GM19023 (cell line): ENCODE data around the gene GPC4.

Source experiments
- ATAC-seq: cut with Tn5 transposase; IDR thresholded peaks from one replicate; pipeline ENCODE4 v1.9.1; 2021; ENCODE audit warnings: mild to moderate bottlenecking, moderate library complexity; ENCODE audit not compliant: unreplicated experiment

Gene GPC4

DNA sequence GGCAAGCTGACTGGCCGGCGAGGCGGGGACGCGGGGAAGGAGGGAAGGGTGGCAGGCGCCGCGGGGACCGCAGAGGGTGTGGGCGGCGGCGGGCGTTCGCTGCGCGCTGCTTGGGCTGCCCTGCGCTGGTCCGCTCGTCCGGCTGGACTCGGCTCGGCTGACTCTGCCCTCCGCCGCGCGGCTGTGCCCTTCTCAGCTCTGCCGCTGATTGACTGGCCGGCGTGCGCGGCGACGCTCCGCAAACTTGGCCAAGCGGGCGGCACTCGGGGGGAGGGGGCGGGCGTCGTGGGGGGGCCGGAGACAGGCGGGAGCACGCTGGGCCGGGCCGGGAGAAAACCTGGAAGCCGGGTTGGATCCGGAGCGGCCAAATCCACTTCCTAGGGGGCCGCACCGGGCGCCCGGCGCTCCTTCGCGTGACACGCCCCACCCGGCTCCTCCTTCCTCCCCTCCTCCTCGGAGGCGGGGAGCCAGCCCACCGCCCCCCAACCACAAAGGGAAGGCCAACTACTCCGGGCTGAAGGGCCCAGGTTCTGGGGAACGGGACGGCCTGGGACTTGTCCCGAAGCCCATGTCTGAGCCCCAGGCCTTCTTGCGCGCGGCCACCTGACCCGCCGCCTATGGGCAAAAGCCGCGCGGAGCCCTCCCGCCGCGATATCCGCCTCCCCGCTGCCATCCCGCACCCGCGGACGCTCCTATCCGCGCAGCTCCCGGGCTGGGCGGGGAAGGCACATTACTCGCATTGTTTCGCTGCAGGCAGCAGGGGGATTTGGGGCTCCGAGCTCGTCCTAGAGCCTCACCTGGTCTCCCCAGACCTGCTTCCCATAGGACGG lies at the start of gene GPC4:
GPC4 (minus strand) TSS at position 214 of the 830 bp plus-strand sequence. CDS start 524 bp downstream, outside the sequence.
- ATAC-seq, result peak; percentile 42

DNA sequence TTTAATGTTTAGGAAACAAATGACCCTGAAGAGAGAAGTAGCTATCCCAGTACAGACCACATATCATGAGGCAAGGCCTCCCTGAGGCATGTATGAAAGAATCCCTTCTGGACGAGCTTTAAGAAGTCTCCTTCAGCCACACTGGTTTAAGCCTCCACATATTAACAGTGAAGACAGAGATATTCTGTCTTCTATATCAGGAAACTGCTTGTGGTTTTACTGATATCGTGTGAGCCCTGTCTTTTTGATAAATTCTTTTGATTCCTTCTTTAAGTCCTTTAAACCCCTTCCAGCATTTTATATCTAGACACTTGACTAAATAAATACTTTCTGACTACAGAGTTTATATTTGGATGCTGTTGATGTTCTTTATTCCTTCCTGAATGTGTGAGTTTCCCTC lies 45.9 kb upstream of the GPC4 start:
- no peak for ATAC-seq

DNA sequence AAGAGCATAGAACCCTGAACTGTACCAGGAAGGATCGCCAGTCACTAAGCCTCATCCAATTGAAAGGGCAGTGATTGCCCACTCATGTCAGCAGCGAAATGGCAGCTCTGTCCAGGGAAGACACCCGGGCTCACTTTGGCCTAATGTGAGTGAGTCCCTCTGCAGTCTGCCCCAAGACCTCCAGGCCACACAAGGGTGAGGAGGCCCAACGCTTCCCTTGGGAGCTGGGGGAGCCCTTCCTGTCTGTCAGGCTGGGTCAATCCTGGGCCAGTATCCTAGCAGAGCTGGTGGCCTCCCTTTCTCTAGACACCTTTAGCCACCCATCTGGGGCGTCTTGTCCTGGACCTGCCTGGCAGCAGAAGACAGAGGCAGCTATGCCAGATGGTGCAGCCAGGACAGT lies 39.6 kb upstream of the GPC4 start:
- ATAC-seq, result no peak

DNA sequence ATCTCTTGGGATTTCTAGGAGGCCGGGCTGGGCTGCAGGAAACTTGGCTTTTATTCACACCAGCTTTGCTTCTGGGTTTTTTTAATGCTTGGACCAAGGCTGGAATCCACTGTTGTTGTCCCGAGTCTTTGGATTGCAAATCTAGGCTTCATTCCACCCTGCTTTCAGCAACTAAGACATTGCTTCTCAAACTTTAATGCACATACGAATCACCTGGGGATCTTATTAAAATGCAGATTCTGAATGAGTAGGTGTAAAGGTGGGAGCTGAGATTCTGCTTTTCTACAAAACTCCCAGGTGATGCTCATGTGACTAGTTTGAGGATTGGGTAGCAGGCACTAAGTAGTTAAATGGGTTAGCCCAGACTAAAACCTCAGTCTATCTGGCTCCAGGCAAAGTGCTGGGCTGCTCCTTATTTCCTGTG lies 39.2 kb upstream of the GPC4 start:
- no peak for ATAC-seq

DNA sequence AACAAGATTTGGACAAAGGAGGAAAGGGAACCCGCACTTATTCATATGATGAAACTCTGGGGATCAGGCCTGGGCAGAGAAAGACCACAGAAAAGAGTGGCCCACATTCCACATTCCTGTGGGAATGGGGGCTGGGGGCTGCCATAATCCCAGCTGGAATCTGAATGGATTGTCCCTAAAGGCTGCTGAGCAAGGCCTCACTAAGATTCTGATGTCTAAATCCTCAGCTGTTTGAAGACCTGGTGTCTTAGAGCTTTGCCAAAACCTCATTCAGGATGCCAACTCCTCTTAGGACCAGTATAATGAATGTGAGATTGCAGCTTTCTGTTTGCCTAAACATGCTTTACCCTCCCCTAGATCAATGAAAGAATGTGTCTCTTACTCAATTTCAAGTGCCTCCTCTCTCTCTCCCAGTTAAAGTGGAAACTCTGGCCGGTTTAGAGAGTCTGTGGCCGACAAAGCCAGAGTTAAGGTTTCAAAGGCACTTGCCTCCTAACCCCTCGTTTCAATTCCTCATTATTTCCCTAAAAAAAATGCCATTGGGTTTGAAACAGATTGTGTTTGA lies 33.3 kb upstream of the GPC4 start:
- ATAC-seq, result no peak

DNA sequence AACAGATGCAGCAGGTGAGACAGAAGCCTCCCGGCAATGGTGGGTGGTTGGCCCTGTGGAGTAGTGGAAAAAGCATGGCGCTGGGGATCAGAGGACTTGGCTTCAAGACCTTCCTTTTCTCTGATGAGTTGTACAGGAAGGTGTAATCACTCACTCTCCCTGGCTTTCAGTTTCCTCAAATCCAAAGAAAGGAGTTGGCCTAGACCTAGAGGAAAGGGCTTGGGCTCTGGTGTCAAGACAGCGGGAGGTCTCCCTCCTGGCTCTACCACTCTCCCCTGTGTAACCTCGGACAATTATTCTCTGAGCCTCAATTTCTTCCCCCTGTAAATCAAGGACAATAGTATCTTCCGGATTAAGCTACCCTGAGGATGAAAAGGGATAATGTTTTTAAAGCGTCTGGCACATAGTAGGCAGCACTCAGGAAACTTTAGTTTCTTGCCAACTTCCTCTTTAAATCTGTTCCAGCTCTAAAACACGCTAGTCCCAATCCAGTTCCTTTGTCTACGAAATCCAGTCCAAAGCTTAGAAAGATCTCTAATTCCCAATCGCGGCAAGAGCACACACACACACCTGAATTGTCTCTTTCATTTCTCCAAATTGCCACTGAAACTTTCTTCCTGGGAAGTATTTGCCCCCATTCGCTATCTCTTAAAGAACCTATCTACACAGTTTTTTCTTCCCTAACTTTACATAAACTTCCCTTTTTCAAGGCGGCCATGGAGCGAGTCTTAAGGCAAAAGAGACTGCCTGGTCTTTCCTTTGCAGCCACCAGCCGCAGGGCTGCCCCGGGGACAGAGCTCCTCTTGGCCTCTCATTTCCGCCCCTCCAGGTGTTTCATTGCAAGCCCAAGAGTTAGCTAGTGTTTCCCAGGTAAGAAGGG lies 29.9 kb upstream of the GPC4 start:
- no peak for ATAC-seq

DNA sequence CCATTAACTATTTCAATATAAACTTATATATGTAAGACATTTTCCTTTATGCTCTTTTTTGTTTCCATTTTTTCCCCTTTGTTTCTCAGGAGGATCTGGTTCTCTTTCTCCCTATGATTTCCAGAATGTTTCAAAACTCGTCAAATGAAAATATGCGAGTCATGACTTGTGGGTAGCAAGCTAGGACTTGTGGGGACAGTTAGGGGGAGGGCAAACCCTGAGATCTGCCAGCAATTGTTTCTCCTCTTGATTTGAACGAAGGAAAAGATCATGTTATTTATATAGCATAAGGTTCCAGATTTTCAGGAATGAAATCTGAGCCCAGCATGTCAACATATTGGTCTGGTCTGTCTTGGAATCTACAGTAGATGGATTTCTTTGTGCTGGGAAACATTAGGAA lies 28.9 kb upstream of the GPC4 start:
- ATAC-seq, result no peak

DNA sequence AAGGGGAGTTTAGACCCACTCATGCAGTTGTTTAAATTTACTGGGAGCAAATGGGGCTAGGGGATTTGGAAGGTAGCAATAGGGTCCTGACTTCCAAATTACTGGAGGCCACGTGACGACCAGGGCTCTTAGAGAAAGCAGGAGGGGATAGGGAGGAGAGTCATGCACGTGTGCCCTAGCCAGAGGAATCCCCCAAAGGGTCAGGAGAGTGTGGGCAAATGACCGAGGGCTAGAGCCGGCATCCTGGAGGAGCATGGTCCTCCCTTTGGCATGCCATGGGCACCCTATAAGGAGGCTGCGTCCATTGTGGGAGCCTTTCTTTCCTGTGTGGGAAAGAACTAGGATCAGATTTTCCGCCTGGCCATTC lies 25.5 kb upstream of the GPC4 start:
- ATAC-seq, result no peak

DNA sequence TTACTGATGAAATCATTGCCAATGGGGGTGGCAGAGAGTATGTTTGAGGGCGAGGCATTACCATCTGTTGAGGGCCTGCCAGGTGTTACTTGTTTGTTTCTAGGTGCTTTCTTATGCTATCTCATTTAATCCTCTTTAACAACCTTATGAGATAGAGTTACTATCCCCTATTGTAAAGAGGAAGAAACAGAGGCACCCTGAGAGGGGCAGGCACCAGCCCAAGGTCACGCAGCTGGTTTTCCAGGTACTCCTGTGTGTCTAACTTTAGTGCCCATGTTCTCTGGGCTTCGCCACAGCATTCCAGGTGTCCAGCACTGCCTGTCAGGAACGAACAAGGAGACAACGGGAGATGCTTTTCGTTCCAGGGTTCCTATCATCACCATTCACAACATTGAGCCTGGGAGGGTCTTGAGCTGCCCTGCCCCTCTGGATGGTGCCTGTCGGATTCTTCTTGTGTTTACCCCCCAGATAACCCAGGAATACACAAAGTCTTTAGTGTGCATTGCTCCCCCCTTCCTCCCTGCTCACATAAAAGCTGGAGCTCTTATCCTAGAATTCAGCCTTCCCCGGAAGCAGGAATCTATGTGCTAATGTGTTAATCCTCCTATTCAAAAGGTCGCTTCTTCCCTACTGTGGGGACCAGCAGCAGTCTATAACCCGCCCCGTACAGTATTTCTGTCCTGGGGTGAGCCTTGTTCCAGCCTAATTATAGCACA lies 24.9 kb upstream of the GPC4 start:
- ATAC-seq, result no peak

DNA sequence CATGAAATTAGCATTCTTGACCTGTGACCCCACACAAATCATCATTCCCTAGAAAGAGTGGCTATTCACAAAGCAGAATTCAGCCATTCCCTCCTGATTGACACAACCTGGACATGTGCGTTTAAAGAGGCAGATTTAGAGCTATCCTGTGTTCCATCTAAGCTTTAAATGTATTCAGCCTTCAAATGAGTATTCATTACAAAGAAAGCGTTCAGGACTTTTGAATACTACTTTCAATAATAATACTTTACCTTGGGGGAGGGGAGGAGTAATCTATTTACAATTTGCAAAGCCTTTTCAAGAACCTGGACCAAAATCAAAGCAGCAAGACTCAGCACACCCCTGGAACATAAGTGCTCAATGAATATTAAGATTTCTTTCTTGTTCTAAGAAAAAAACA lies 22.5 kb upstream of the GPC4 start:
- no peak for ATAC-seq

DNA sequence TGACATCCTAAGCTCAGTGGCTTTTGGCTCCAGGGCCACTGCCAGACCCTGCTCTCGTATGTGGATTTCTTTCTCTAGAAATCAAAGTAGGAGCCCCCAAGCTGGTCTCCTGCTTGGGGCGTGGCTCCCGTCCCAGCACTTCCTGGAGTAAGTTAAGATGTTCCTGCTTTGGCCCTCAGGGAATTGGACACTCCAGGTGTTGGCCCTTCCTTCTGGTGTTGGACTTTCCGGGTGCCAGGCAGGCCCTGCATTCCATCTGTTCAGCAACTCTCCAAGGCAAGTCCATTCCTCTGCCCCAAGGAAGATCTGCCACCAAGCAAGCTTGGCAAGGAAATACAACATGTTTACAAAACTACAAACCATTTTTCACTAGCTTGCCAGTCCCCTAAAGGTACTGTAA lies 22.1 kb upstream of the GPC4 start:
- ATAC-seq, result no peak

DNA sequence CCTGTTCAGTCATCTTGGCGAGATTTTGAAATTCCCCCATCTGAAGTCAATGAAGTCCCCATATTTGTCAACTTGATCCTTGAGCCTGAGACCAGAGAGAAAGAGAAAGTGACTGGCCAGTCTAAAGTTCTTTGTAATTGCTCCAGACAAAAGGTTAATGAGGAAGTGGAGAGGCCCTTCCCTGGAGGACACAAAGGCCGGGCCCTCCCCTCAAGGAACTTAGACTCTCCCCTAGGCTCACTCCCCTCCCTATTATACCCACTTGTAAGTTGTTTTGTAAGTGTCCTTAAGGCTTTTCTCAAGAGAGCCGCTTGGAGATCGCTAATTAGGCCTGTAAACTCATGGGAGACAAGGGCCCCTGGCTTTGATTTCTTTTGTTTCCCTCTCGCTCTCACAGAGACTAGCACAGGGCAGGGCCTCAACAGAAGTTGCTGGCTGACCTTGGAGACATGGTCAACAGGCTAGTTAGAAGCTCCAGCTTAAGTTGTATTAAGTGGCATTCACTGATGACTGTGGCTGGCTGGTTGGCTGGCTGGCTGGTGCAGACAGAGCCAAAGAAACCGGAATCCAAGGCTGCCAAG lies 20.3 kb upstream of the GPC4 start:
- ATAC-seq, result no peak

DNA sequence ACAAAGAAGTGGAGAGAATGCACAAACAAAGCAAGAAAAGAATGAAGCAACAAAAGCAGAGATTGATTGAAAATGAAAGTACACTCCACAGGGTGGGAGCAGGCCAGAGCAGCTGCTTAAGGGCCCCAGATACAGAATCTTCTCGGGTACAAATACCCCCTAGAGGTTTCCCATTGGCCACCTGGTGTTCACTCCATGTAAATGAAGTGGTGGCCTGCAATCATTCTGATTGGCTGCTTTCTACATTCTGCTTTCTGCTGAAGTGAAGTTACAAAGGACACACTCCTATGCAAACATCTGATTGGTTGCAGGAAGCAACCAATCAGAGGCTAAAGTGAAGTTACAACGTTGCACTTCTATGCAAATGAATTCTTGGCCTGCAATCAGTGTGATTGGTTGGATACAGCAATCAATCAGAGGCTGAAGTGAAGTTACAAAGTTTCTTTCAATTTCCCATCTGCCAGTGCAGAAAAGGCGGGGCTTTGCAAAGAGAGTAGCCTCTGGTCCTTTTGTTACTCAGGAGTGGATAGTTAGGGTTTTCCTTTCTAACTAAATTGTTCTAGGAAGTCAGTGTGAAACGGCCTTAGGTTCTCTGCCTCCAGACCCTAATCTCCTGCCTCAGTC lies 19.0 kb upstream of the GPC4 start:
- no peak for ATAC-seq

DNA sequence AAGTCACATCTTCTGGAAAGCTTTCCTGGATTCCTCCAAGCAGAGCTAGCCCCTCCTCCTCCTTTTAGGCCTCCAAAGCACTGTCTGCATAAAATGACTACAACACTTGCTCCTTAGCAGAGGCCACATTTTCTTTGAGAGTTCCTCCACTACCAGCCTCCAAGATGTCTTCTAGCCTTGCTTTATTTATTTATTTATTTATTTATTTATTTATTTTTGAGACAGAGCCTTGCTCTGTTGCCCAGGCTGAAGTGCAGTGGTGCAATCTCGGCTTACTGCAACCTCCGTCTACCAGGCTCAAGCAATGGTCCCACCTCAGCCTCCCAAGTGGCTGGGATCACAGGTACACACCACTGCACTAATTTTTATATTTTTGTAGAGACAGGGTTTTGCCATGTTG lies 4.6 kb upstream of the GPC4 start:
- no peak for ATAC-seq

DNA sequence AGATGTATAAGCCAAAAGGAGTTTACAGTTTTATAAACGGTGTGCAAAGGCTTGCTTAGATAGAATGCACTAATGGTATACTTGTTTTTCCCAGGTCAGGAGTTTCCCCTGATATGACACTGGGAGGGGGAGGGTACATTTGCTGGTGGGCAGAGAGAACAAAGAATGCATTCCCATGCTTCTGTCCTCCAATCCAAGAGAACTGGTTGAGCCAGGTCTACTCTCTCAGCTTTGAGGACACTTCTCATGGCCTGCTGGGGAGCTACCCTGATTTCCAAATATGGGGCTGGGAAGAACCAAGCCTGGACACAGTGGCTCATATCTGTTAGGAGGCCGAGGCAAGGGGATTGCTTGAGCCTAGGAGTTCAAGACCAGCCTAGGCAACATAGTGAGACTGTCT lies 3.3 kb upstream of the GPC4 start:
- no peak for ATAC-seq

DNA sequence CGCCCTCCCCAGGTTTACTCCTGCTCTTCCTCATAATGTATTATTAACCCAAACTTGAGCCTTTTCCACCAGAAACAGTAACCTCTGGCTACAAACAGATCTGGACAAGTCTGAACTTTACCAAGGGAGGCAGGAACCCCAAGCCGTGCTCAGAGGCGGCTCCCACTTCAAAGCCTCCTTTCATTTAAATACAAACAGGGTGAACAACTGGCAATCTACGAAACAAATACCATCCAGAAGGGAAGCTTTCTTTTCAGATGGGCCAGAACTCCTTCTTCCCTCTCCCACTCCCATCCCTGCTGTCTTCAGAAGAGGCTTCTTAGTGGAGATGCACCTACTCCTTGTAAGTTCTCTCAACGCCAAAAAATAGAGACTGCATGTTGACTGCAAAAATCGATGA lies 2.1 kb upstream of the GPC4 start:
- no peak for ATAC-seq

DNA sequence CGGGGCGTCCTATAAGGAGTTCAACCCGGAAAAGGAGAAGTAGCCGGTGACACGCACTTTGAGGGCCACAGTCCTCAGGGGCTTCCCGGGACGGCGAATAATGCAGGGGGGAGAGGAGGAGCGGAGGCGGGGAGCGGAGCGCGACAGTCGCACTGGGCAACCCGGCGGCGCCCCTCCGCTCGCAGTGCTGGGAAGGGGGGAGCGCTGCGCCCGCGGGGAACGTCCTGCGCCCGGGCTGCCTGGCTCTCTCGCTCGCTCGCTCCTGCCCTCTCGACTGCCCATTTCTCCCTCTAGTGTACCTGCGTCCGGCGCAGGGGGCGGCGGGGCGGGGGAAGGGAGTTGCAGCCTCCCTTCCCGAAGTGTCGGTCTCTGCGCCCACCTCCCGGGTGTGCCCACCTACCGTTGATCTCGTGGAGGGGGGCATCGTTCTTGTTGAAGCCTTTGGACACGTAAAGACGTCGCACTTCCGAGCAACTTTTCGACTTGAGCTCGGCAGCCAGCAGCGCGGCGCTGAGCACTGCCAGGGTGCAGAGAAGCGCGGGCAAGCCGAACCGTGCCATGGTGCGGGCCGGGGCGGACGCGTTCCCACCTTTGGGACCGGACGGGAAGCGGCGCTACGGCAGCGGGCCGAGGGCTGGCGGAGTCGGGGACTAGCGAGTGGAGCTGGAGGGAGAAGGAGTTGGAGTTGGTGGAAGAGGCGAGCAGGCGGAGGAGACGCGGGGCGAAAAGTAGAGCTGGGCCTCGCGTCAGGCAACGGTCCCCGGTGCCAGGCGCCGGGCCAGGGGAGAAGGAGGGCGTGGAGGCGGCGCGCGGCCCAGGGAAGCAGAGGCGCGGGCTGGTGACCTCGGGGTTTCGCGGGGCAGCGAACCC lies 648 bp downstream of the GPC4 start:
- ATAC-seq, result peak; percentile 38

DNA sequence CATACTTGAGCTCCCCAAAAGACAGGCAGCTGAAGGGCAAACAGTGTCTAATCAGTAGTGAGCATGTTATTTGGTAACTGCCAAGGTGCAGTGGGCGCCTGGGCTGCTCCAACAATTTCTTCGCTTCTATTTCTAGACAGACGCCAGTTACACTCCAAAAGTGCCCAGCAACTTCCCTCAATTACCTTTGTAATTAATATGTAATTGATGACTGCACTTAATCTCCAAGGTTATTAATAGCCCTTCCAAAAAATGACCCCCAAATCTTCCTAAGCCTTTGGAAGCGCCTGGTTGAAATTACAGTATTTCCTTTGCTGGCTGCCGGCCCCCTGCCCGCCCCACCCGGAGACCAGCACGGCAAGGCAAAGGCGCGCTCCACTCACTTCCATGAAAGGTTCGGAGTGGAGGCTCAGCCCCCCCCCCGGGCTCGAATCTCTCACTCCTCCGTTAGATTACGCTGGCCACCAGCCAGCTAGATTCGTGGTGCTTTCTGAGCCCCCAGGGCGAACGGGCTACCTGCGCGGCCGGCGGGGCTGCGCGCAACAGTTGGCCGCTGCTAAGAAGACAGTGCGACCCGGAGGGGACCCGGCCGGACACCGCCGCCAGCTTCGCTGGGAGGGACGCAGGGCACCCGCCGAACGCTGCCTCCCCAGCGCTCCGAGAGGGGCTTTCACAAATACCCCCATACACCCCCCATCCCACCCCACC lies 1.9 kb downstream of the GPC4 start:
- no peak for ATAC-seq

DNA sequence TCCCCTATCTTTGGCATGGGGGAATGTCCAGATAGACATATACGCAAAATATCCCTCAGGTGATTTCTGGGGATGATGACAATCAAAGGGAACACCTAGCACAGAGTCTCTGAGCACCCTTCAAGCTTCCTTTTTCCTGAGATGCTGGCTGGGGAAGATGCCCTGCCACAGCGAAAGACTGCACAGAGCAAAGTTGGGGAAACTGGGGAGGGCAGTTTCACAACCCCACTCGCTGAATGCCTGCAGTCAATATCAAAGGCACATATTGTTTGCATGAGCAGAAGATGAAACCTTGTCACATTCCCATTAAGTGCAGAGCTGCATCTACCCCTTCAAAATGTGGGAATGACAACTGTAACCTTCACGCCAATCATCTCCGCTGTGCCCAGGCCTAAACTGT lies 2.6 kb downstream of the GPC4 start:
- ATAC-seq, result no peak
